ENCODE data around the gene STRBP.

DNA sequence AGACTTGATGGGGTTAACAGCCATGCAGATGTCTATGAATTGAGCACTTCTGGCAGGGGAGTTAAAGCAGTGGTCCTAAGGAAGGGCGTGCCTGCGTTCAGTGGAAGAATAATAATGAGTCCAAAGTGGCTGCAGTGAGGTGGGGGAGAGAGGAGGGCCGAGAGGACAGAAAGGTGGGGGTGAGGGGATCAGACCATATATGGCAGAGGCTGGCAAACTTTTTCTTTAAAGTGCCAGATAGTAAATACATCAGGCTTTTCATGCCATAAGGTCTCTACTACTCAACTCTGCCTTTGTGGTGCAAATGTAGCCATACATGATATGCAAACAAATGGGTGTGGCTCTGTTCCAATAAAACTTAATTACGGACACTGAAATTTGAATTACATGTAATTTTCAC is 77.1 kb downstream of the STRBP start:
- TF ChIP-seq, protein P1, sequence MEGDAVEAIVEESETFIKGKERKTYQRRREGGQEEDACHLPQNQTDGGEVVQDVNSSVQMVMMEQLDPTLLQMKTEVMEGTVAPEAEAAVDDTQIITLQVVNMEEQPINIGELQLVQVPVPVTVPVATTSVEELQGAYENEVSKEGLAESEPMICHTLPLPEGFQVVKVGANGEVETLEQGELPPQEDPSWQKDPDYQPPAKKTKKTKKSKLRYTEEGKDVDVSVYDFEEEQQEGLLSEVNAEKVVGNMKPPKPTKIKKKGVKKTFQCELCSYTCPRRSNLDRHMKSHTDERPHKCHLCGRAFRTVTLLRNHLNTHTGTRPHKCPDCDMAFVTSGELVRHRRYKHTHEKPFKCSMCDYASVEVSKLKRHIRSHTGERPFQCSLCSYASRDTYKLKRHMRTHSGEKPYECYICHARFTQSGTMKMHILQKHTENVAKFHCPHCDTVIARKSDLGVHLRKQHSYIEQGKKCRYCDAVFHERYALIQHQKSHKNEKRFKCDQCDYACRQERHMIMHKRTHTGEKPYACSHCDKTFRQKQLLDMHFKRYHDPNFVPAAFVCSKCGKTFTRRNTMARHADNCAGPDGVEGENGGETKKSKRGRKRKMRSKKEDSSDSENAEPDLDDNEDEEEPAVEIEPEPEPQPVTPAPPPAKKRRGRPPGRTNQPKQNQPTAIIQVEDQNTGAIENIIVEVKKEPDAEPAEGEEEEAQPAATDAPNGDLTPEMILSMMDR (IDR thresholded peaks at IDR 0.05) = no peak
- no peak for TF ChIP-seq POLR2A (IDR thresholded peaks at IDR 0.05)

Data from suprapubic skin (tissue), 3 donors.